Astrocyte of the hippocampus (primary cell): ENCODE measurements around the gene PIK3CD.
"Not testable (repeated sequence)": the region's sequence is repeated elsewhere in the genome, so short reads cannot be mapped to it uniquely, and the experiment has no call there.

ENCODE experiments used
- DNase-seq: peaks from one replicate; pipeline ENCODE4 v3.0.0; 2011; ENCODE audit warnings: low read depth, low spot score

The PIK3CD gene

GRCh38 chr1:9654051-9654833, 2.7 kb downstream of the PIK3CD start:
- no peak for DNase-seq

- no peak for DNase-seq
These were observed 3.5 kb downstream of the PIK3CD start for GRCh38 chr1:9654834-9655723.

- DNase-seq, result no peak
These were observed 4.3 kb downstream of the PIK3CD start for GRCh38 chr1:9655836-9656235.

GRCh38 chr1:9657521-9658032, 6.0 kb downstream of the PIK3CD start:
- no peak for DNase-seq

GRCh38 chr1:9658199-9658598, 6.7 kb downstream of the PIK3CD start:
- no peak for DNase-seq

GRCh38 chr1:9659328-9659727, 7.8 kb downstream of the PIK3CD start:
- peak; percentile 53 for DNase-seq

GRCh38 chr1:9663257-9663656, 11.7 kb downstream of the PIK3CD start:
- DNase-seq, result no peak

GRCh38 chr1:9665193-9665592, 13.7 kb downstream of the PIK3CD start:
- DNase-seq, result no peak

- no peak for DNase-seq
These were observed 16.5 kb downstream of the PIK3CD start for GRCh38 chr1:9668080-9668479.

- no peak for DNase-seq
These were observed 18.6 kb downstream of the PIK3CD start for GRCh38 chr1:9670085-9670484.

- peak; percentile 72 for DNase-seq
These were observed 20.0 kb downstream of the PIK3CD start for GRCh38 chr1:9671377-9672140.

- no peak for DNase-seq
These were observed 20.9 kb downstream of the PIK3CD start for GRCh38 chr1:9672444-9672843.

GRCh38 chr1:9675393-9675792, 23.9 kb downstream of the PIK3CD start:
- no peak for DNase-seq

- DNase-seq, result not testable (repeated sequence)
These were observed 24.6 kb downstream of the PIK3CD start for GRCh38 chr1:9676128-9676527.

GRCh38 chr1:9676815-9677393, 25.4 kb downstream of the PIK3CD start:
- DNase-seq, result peak; percentile 51

- no peak for DNase-seq
These were observed 28.6 kb downstream of the PIK3CD start for GRCh38 chr1:9680091-9680490.

GRCh38 chr1:9680828-9681227, 29.3 kb downstream of the PIK3CD start:
- DNase-seq, result no peak

- no peak for DNase-seq
These were observed 33.3 kb downstream of the PIK3CD start for GRCh38 chr1:9684801-9685200.

GRCh38 chr1:9687120-9687873, 35.8 kb downstream of the PIK3CD start:
- peak; percentile 90 for DNase-seq

- DNase-seq, result peak; percentile 61
These were observed 36.5 kb downstream of the PIK3CD start for GRCh38 chr1:9687874-9688582.
